Mesenchymal stem cell (in vitro differentiated cells and primary cell): ENCODE measurements around the gene ZNF354B.
A peak's percentile ranks its signal among the peaks of the same experiment; 100 is the strongest.

ENCODE experiments used
- DNase-seq: peaks from one replicate; pipeline ENCODE4 v3.0.0-alpha.2; 2013
- H2AFZ ChIP-seq: one replicate; pipeline ENCODE4 v1.6.1; 2013; ENCODE audit warnings: low read depth, mild to moderate bottlenecking, control low read depth, inconsistent platforms, low read length, moderate library complexity
- H2AK5ac ChIP-seq: 2 replicates; pipeline ENCODE4 v1.6.1; 2013; ENCODE audit warnings: low read length, moderate library complexity, mild to moderate bottlenecking, inconsistent platforms; ENCODE audit not compliant: severe bottlenecking
- H2BK120ac ChIP-seq: one replicate; pipeline ENCODE4 v1.6.1; 2013; ENCODE audit warnings: low read depth, mild to moderate bottlenecking, inconsistent platforms, low read length, moderate library complexity
- H2BK12ac ChIP-seq, 2 experiments: one replicate each; pipeline ENCODE4 v1.6.1; 2013; ENCODE audit warnings: inconsistent platforms in 2 of 2, low read length in 2 of 2, mild to moderate bottlenecking in 2 of 2, moderate library complexity in 2 of 2, control low read depth in 1 of 2
- H2BK15ac ChIP-seq: one replicate; pipeline ENCODE4 v1.6.1; 2013; ENCODE audit warnings: mild to moderate bottlenecking, low read depth, inconsistent platforms; ENCODE audit not compliant: poor library complexity, severe bottlenecking
- H2BK5ac ChIP-seq: 2 replicates; pipeline ENCODE4 v1.6.1; 2013; ENCODE audit warnings: low read depth, mild to moderate bottlenecking, low read length, control low read depth, inconsistent platforms; ENCODE audit not compliant: poor library complexity, severe bottlenecking
- H3K14ac ChIP-seq, 2 experiments: one replicate each; pipeline ENCODE4 v1.6.1; 2013; ENCODE audit warnings: inconsistent platforms in 2 of 2, low read length in 2 of 2, control low read depth in 1 of 2, mild to moderate bottlenecking in 1 of 2, moderate library complexity in 1 of 2
- H3K18ac ChIP-seq, 2 experiments: one replicate each; pipeline ENCODE4 v1.6.1; 2013; ENCODE audit warnings: inconsistent platforms in 2 of 2, low read length in 2 of 2, control low read depth in 1 of 2, low read depth in 1 of 2, mild to moderate bottlenecking in 1 of 2
- H3K23ac ChIP-seq, 2 experiments: one replicate each; pipeline ENCODE4 v1.6.1; 2013; ENCODE audit warnings: inconsistent platforms in 2 of 2, low read length in 2 of 2, mild to moderate bottlenecking in 2 of 2, moderate library complexity in 2 of 2, control low read depth in 1 of 2
- H3K27ac ChIP-seq: 2 replicates; pipeline ENCODE4 v1.5.1; 2013; ENCODE audit warnings: mild to moderate bottlenecking, moderate library complexity, low read length, control low read depth, inconsistent platforms; ENCODE audit not compliant: poor library complexity, severe bottlenecking
- H3K27me3 ChIP-seq, 2 experiments: 2 replicates each; pipeline versions ENCODE4 v1.6.1 to v1.7.0; 2013; ENCODE audit warnings: low read length in 2 of 2, mild to moderate bottlenecking in 2 of 2, moderate library complexity in 2 of 2, control low read depth in 1 of 2, inconsistent platforms in 1 of 2; ENCODE audit not compliant: control insufficient read depth in 1 of 2, insufficient read depth in 1 of 2
- H3K36me3 ChIP-seq, 2 experiments: 2 replicates each; pipeline versions ENCODE4 v1.6.1 to v1.7.0; 2013; ENCODE audit warnings: low read length in 2 of 2, control low read depth in 1 of 2, inconsistent platforms in 1 of 2, low read depth in 1 of 2, mild to moderate bottlenecking in 1 of 2; ENCODE audit not compliant: insufficient read depth in 2 of 2, control insufficient read depth in 1 of 2
- H3K4ac ChIP-seq, 2 experiments: one replicate each; pipeline ENCODE4 v1.6.1; 2013; ENCODE audit warnings: inconsistent platforms in 2 of 2, low read length in 2 of 2, mild to moderate bottlenecking in 2 of 2, moderate library complexity in 2 of 2, control low read depth in 1 of 2, low read depth in 1 of 2
- H3K4me1 ChIP-seq: 2 replicates; pipeline ENCODE4 v1.6.1; 2013; ENCODE audit warnings: low read depth, low read length, control low read depth; ENCODE audit not compliant: control insufficient read depth, insufficient read depth
- H3K4me2 ChIP-seq: 2 replicates; pipeline ENCODE4 v1.6.1; 2013; ENCODE audit warnings: low read length, mild to moderate bottlenecking, inconsistent platforms; ENCODE audit not compliant: poor library complexity, severe bottlenecking
- H3K4me3 ChIP-seq, 2 experiments: 2 replicates each; pipeline versions ENCODE4 v1.5.1 to v1.7.0; 2013; ENCODE audit warnings: low read length in 2 of 2, mild to moderate bottlenecking in 2 of 2, control low read depth in 1 of 2, low read depth in 1 of 2; ENCODE audit not compliant: insufficient read depth in 1 of 2
- H3K79me1 ChIP-seq: replicated peaks from 2 replicates; pipeline ENCODE4 v1.6.1; 2013; ENCODE audit warnings: mild to moderate bottlenecking, control low read depth, low read length, inconsistent platforms; ENCODE audit not compliant: poor library complexity, severe bottlenecking
- H3K9ac ChIP-seq: 2 replicates; pipeline ENCODE4 v1.7.0; 2013; ENCODE audit warnings: mild to moderate bottlenecking, low read length, moderate library complexity
- H3K9me3 ChIP-seq: 2 replicates; pipeline ENCODE4 v1.7.0; 2013; ENCODE audit warnings: mild to moderate bottlenecking, low read length; ENCODE audit not compliant: control insufficient read depth
- H4K8ac ChIP-seq: one replicate; pipeline ENCODE4 v1.6.1; 2013; ENCODE audit warnings: inconsistent platforms, mild to moderate bottlenecking, low read length, moderate library complexity
- H4K91ac ChIP-seq: one replicate; pipeline ENCODE4 v1.6.1; 2013; ENCODE audit warnings: mild to moderate bottlenecking, low read length, inconsistent platforms
- WGBS: methylation state at CpG from one replicate; pipeline ENCODE4 v1.1.7; 2013; ENCODE audit warnings: mixed read lengths; 5-methylcytosine and 5-hydroxymethylcytosine counted together

Gene ZNF354B

GRCh38 chr5:178895615-178896571, 36.1 kb downstream of the ZNF354B start, which contains the start of gene ZFP2:
Gene ZFP2, plus strand, starts transcription at chr5:178895913. Its CDS starts 35,401 bp downstream, at chr5:178931314.
- H3K23ac ChIP-seq: peak within 1 kb of the TSS in 1 of 2 experiments; percentile 14
- H3K4me3 ChIP-seq: peak within 1 kb of the TSS; percentile 73 to 80
- H3K4ac ChIP-seq: peak within 1 kb of the TSS in 1 of 2 experiments; percentile 60
- H2BK5ac ChIP-seq: no peak within 1 kb of the TSS
- peak within 1 kb of the TSS; percentile 86 for H4K8ac ChIP-seq
- H3K9me3 ChIP-seq: peaks cover 18% of the 10 kb centered on the region
- H3K9ac ChIP-seq: peak within 1 kb of the TSS; percentile 81
- H3K14ac ChIP-seq: peak within 1 kb of the TSS in 1 of 2 experiments; percentile 83
- no peaks in the 10 kb centered on the region for H3K27me3 ChIP-seq
- H3K27ac ChIP-seq: no peak within 1 kb of the TSS
- peaks cover 3% of the 10 kb centered on the region for H3K79me1 ChIP-seq
- DNase-seq: peak; percentile 57
- H2AK5ac ChIP-seq: no peak within 1 kb of the TSS
- H3K4me1 ChIP-seq: peaks cover 2% of the 10 kb centered on the region
- no peak within 1 kb of the TSS for H2BK12ac ChIP-seq
- H3K18ac ChIP-seq: peak within 1 kb of the TSS; percentile 31 to 88
- no peaks in the 10 kb centered on the region for H3K36me3 ChIP-seq
- H2BK120ac ChIP-seq: peak within 1 kb of the TSS; percentile 58
- 2% methylated on average over 65 of the region's 79 CpGs for WGBS
- no peak within 1 kb of the TSS for H4K91ac ChIP-seq
- H2BK15ac ChIP-seq: peak within 1 kb of the TSS; percentile 58
- peak within 1 kb of the TSS; percentile 59 for H2AFZ ChIP-seq
- H3K4me2 ChIP-seq: peak within 1 kb of the TSS; percentile 97

GRCh38 chr5:178899289-178899688, 39.5 kb downstream of the ZNF354B start:
- Histone ChIP-seq H2BK12ac (no peak overlapping the region), H3K9ac (no peak overlapping the region), H3K36me3 (no peaks in the 10 kb centered on the region), H3K18ac (no peak overlapping the region), H4K91ac (no peak overlapping the region), H3K4me3 (no peak overlapping the region), H2AK5ac (no peak overlapping the region), H3K14ac (no peak overlapping the region), H2BK15ac (no peak overlapping the region), H3K23ac (no peak overlapping the region), H3K4ac (no peak overlapping the region), H3K27me3 (no peaks in the 10 kb centered on the region), H3K4me1 (peaks cover 2% of the 10 kb centered on the region), H3K9me3 (peaks cover 36% of the 10 kb centered on the region), H2AFZ (no peak overlapping the region), H2BK5ac (no peak overlapping the region), H3K4me2 (no peak overlapping the region), H3K27ac (no peak overlapping the region), H2BK120ac (no peak overlapping the region), H3K79me1 (peaks cover 3% of the 10 kb centered on the region), H4K8ac (no peak overlapping the region)
- WGBS: 82% methylated on average over 4 of the region's 5 CpGs
- DNase-seq: no peak

GRCh38 chr5:178902849-178903248, 43.1 kb downstream of the ZNF354B start:
- H3K4me3 ChIP-seq: no peak overlapping the region
- no peaks in the 10 kb centered on the region for H3K27me3 ChIP-seq
- no peak overlapping the region for H3K27ac ChIP-seq
- H4K8ac ChIP-seq: no peak overlapping the region
- no peak overlapping the region for H3K14ac ChIP-seq
- WGBS: 91% methylated on average over 1 of the region's 3 CpGs
- H2BK15ac ChIP-seq: no peak overlapping the region
- H2BK12ac ChIP-seq: no peak overlapping the region
- no peak overlapping the region for H3K18ac ChIP-seq
- no peak overlapping the region for H2BK5ac ChIP-seq
- H3K9ac ChIP-seq: no peak overlapping the region
- no peak overlapping the region for H2AFZ ChIP-seq
- no peak overlapping the region for H3K4me2 ChIP-seq
- H3K9me3 ChIP-seq: peaks cover 59% of the 10 kb centered on the region
- DNase-seq: no peak
- no peak overlapping the region for H2BK120ac ChIP-seq
- H3K4ac ChIP-seq: no peak overlapping the region
- no peak overlapping the region for H3K23ac ChIP-seq
- peaks cover 1% of the 10 kb centered on the region for H3K79me1 ChIP-seq
- no peak overlapping the region for H4K91ac ChIP-seq
- peaks cover 4% of the 10 kb centered on the region in 2 experiments for H3K36me3 ChIP-seq
- H3K4me1 ChIP-seq: no peaks in the 10 kb centered on the region
- H2AK5ac ChIP-seq: no peak overlapping the region
